ENCODE measurements around the gene CLDN19. TPM values are rescaled to one million over a fixed set of nuclear protein-coding genes. Genes with fewer than 3 reads are reported as not detected.

Gene CLDN19
- total and polyA plus RNA-seq, 9 of the 15 experiments (the other 6 are each of a cell fraction or from before 2014, with no cell fraction given), result not detected

GRCh38 chr1:42767510-42768000 is 27.5 kb upstream of the CLDN19 start (continued):
- TF ChIP-seq, protein P1, sequence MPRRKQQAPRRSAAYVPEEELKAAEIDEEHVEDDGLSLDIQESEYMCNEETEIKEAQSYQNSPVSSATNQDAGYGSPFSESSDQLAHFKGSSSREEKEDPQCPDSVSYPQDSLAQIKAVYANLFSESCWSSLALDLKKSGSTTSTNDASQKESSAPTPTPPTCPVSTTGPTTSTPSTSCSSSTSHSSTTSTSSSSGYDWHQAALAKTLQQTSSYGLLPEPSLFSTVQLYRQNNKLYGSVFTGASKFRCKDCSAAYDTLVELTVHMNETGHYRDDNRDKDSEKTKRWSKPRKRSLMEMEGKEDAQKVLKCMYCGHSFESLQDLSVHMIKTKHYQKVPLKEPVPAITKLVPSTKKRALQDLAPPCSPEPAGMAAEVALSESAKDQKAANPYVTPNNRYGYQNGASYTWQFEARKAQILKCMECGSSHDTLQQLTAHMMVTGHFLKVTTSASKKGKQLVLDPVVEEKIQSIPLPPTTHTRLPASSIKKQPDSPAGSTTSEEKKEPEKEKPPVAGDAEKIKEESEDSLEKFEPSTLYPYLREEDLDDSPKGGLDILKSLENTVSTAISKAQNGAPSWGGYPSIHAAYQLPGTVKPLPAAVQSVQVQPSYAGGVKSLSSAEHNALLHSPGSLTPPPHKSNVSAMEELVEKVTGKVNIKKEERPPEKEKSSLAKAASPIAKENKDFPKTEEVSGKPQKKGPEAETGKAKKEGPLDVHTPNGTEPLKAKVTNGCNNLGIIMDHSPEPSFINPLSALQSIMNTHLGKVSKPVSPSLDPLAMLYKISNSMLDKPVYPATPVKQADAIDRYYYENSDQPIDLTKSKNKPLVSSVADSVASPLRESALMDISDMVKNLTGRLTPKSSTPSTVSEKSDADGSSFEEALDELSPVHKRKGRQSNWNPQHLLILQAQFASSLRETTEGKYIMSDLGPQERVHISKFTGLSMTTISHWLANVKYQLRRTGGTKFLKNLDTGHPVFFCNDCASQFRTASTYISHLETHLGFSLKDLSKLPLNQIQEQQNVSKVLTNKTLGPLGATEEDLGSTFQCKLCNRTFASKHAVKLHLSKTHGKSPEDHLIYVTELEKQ (CRISPR knock-in tag; IDR thresholded peaks at IDR 0.05), result no peak
- TF ChIP-seq ZKSCAN1 (IDR thresholded peaks at IDR 0.05; ENCODE audit: low read depth, low read length), result 0 out of 2 replicates have a peak, but pooled peaks have one; percentile 38
- TF ChIP-seq, protein P2, sequence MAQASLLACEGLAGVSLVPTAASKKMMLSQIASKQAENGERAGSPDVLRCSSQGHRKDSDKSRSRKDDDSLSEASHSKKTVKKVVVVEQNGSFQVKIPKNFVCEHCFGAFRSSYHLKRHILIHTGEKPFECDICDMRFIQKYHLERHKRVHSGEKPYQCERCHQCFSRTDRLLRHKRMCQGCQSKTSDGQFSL (CRISPR knock-in tag; IDR thresholded peaks at IDR 0.05), result no peak
- TF ChIP-seq, protein P2 (tag; IDR thresholded peaks at IDR 0.05), result peak in 1 of 2 experiments; percentile 70; a peak in 1 of 4 replicates
- no peak for TF ChIP-seq TAF1 (IDR thresholded peaks at IDR 0.05; ENCODE audit: control insufficient read depth, extremely low read depth, insufficient read depth, low read length, severe bottlenecking)
- TF ChIP-seq RHOXF2B (CRISPR knock-in tag; conservative IDR thresholded peaks at IDR 0.05), result no peak
- TF ChIP-seq ZNF77 (CRISPR knock-in tag; IDR thresholded peaks at IDR 0.05), result no peak
- TF ChIP-seq ZNF263 (CRISPR knock-in tag; IDR thresholded peaks at IDR 0.05; ENCODE audit: borderline replicate concordance), result no peak
- TF ChIP-seq, protein P3, sequence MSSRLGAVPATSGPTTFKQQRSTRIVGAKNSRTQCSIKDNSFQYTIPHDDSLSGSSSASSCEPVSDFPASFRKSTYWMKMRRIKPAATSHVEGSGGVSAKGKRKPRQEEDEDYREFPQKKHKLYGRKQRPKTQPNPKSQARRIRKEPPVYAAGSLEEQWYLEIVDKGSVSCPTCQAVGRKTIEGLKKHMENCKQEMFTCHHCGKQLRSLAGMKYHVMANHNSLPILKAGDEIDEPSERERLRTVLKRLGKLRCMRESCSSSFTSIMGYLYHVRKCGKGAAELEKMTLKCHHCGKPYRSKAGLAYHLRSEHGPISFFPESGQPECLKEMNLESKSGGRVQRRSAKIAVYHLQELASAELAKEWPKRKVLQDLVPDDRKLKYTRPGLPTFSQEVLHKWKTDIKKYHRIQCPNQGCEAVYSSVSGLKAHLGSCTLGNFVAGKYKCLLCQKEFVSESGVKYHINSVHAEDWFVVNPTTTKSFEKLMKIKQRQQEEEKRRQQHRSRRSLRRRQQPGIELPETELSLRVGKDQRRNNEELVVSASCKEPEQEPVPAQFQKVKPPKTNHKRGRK (tag; IDR thresholded peaks at IDR 0.05), result no peak
- TF ChIP-seq, protein P4, sequence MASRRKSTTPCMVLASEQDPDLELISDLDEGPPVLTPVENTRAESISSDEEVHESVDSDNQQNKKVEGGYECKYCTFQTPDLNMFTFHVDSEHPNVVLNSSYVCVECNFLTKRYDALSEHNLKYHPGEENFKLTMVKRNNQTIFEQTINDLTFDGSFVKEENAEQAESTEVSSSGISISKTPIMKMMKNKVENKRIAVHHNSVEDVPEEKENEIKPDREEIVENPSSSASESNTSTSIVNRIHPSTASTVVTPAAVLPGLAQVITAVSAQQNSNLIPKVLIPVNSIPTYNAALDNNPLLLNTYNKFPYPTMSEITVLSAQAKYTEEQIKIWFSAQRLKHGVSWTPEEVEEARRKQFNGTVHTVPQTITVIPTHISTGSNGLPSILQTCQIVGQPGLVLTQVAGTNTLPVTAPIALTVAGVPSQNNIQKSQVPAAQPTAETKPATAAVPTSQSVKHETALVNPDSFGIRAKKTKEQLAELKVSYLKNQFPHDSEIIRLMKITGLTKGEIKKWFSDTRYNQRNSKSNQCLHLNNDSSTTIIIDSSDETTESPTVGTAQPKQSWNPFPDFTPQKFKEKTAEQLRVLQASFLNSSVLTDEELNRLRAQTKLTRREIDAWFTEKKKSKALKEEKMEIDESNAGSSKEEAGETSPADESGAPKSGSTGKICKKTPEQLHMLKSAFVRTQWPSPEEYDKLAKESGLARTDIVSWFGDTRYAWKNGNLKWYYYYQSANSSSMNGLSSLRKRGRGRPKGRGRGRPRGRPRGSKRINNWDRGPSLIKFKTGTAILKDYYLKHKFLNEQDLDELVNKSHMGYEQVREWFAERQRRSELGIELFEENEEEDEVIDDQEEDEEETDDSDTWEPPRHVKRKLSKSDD (conservative IDR thresholded peaks at IDR 0.05; ENCODE audit: low read length), result 0 out of 2 replicates have a peak, but pooled peaks have one; percentile 32
- TF ChIP-seq, protein P5, sequence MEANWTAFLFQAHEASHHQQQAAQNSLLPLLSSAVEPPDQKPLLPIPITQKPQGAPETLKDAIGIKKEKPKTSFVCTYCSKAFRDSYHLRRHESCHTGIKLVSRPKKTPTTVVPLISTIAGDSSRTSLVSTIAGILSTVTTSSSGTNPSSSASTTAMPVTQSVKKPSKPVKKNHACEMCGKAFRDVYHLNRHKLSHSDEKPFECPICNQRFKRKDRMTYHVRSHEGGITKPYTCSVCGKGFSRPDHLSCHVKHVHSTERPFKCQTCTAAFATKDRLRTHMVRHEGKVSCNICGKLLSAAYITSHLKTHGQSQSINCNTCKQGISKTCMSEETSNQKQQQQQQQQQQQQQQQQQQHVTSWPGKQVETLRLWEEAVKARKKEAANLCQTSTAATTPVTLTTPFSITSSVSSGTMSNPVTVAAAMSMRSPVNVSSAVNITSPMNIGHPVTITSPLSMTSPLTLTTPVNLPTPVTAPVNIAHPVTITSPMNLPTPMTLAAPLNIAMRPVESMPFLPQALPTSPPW (CRISPR knock-in tag; IDR thresholded peaks at IDR 0.05), result peak; percentile 5; the same call in 1 of the 2 replicates
- TF ChIP-seq KLF13 (tag; IDR thresholded peaks at IDR 0.05; ENCODE audit: borderline replicate concordance, low read depth), result peak; percentile 55; the same call in 1 of the 2 replicates
- TF ChIP-seq BDP1 (IDR thresholded peaks at IDR 0.05; ENCODE audit: insufficient read depth, insufficient read length), result no peak
- no peak for TF ChIP-seq POLR2H (tag; IDR thresholded peaks at IDR 0.05; ENCODE audit: low read depth)
- no peak for TF ChIP-seq ARID2 (IDR thresholded peaks at IDR 0.05)
- TF ChIP-seq CBX1 (IDR thresholded peaks at IDR 0.05; ENCODE audit: low read depth), result peak; percentile 8; the same call in 1 of the 2 replicates
